GM19395 (cell line): Measurements from ENCODE around the gene CLEC4F.
"Not testable (repeated sequence)": the region's sequence is repeated elsewhere in the genome, so short reads cannot be mapped to it uniquely, and the experiment has no call there.

Experiments used
- ATAC-seq: cut with Tn5 transposase; IDR thresholded peaks from one replicate; pipeline ENCODE4 v1.9.1; 2021; ENCODE audit warnings: mild to moderate bottlenecking, moderate library complexity; ENCODE audit not compliant: unreplicated experiment

The CLEC4F gene

GRCh38 chr2:70826696-70827350, 6.4 kb upstream of the CLEC4F start:
- ATAC-seq = no peak

GRCh38 chr2:70823249-70823648, 2.9 kb upstream of the CLEC4F start:
- no peak for ATAC-seq

- ATAC-seq = no peak
These were observed 2.4 kb upstream of the CLEC4F start for GRCh38 chr2:70822843-70823242.

- ATAC-seq = no peak
These were observed 3.0 kb downstream of the CLEC4F start for GRCh38 chr2:70817284-70817954.

GRCh38 chr2:70816726-70817125, 3.7 kb downstream of the CLEC4F start:
- no peak for ATAC-seq

GRCh38 chr2:70808983-70809958, 11.1 kb downstream of the CLEC4F start:
- no peak for ATAC-seq

- no peak for ATAC-seq
These were observed 12.6 kb downstream of the CLEC4F start for GRCh38 chr2:70807828-70808118.

- no peak for ATAC-seq
These were observed 13.1 kb downstream of the CLEC4F start for GRCh38 chr2:70807102-70807827.

GRCh38 chr2:70806620-70807019, 13.8 kb downstream of the CLEC4F start:
- ATAC-seq = no peak

- ATAC-seq = no peak
These were observed 14.4 kb downstream of the CLEC4F start for GRCh38 chr2:70806013-70806412.

GRCh38 chr2:70801607-70802263, 18.7 kb downstream of the CLEC4F start:
- no peak for ATAC-seq

GRCh38 chr2:70799706-70800105, 20.7 kb downstream of the CLEC4F start:
- ATAC-seq = no peak

GRCh38 chr2:70797996-70798395, 22.4 kb downstream of the CLEC4F start:
- ATAC-seq = not testable (repeated sequence)

GRCh38 chr2:70797506-70797905, 22.9 kb downstream of the CLEC4F start:
- ATAC-seq = no peak

GRCh38 chr2:70796262-70796661, 24.1 kb downstream of the CLEC4F start:
- no peak for ATAC-seq

- no peak for ATAC-seq
These were observed 25.0 kb downstream of the CLEC4F start for GRCh38 chr2:70795164-70795995.

GRCh38 chr2:70793450-70793849, 26.9 kb downstream of the CLEC4F start:
- ATAC-seq = no peak

GRCh38 chr2:70790136-70790828, 30.1 kb downstream of the CLEC4F start, which contains the start of gene FIGLA:
FIGLA (minus strand) TSS chr2:70790643; CDS start chr2:70790638, 5 bp downstream.
- no peak for ATAC-seq
